Aorta (tissue), 5 donors: ENCODE data around the gene ST6GAL1. TPM values are rescaled to one million over a fixed set of nuclear protein-coding genes. Genes with fewer than 3 reads are reported as not detected.
"Not testable (repeated sequence)": the region's sequence is repeated elsewhere in the genome, so short reads cannot be mapped to it uniquely, and the experiment has no call there.

Source experiments
- ATAC-seq: fragments of 200-7000 bp; cut with Tn5 transposase; one replicate; pipeline ENCODE4 v1.9.1; 2022; ENCODE audit warnings: moderate library complexity; ENCODE audit not compliant: low FRiP score
- DNase-seq, 2 donors: peaks; one replicate each; pipeline ENCODE4 v3.0.0-alpha.2; 2020
- H3K27ac ChIP-seq, 2 donors: one replicate each; pipeline ENCODE4 v1.5.1; 2013; ENCODE audit warnings: low read length in 2 of 2, mild to moderate bottlenecking in 2 of 2, moderate library complexity in 2 of 2, control low read depth in 1 of 2, inconsistent platforms in 1 of 2, low read depth in 1 of 2
- H3K27me3 ChIP-seq, 2 donors: one replicate each; pipeline ENCODE4 v1.6.1; 2013; ENCODE audit warnings: control low read depth in 1 of 2, low read length in 1 of 2, mild to moderate bottlenecking in 1 of 2, moderate library complexity in 1 of 2; ENCODE audit not compliant: insufficient read depth in 2 of 2, control insufficient read depth in 1 of 2
- H3K36me3 ChIP-seq, 2 donors: one replicate each; pipeline ENCODE4 v1.6.1; 2013; ENCODE audit warnings: control low read depth in 1 of 2, low read length in 1 of 2, mild to moderate bottlenecking in 1 of 2; ENCODE audit not compliant: insufficient read depth in 2 of 2, control insufficient read depth in 1 of 2
- H3K4me1 ChIP-seq, 2 donors: one replicate each; pipeline ENCODE4 v1.6.1; 2013; ENCODE audit warnings: low read length in 2 of 2, control low read depth in 1 of 2, mild to moderate bottlenecking in 1 of 2, moderate library complexity in 1 of 2; ENCODE audit not compliant: insufficient read depth in 2 of 2, control insufficient read depth in 1 of 2
- H3K4me3 ChIP-seq, 2 donors: one replicate each; pipeline ENCODE4 v1.5.1; 2013; ENCODE audit warnings: low read length in 2 of 2, control low read depth in 1 of 2, mild to moderate bottlenecking in 1 of 2
- H3K9me3 ChIP-seq: one replicate; pipeline ENCODE4 v1.6.1; 2013; ENCODE audit warnings: mild to moderate bottlenecking, low read length; ENCODE audit not compliant: control insufficient read depth
- WGBS, 2 donors: extraction: QIAGEN DNeasy Blood & Tissue Kit; methylation state at CpG; one replicate each; pipeline ENCODE4 v1.1.7; 2013; 5-methylcytosine and 5-hydroxymethylcytosine counted together
- intact Hi-C, 2 donors: fragments of 100-400 bp; cut with DNase I; formaldehyde crosslinking; loops; one replicate each; pipeline versions ENCODE4 v1.14.2 to v1.15.0; 2022
- polyA plus RNA-seq, 2 donors: library from polyadenylated mRNA; stranded (reverse); fragments of 200-250 nt; gene quantifications; one replicate each; pipeline ENCODE4 v1.2.3, GENCODE V29; 2013
- total RNA-seq, 2 donors: library from RNA; stranded (reverse); fragmentation: NEBNext Ultra II Directional; extraction: Animal tissue kit (Norgen Biotek cat#: 25700); gene quantifications; one replicate each; pipeline ENCODE4 v1.2.1, GENCODE V29; 2021
- donor health status: healthy with polysubstance abuse.
- donor health status: Bipolar disorder and iron deficiency.
- donor health status: DM: no; HTN: no; CAD: no.
- donor health status: DM: no; HTN: no; CAD: no.
- donor health status: DM: yes; HTN: yes; CAD: no.

The ST6GAL1 gene
- total and polyA plus RNA-seq, 4 donors, result 11.8 to 140 (median 50.4) TPM

- H3K36me3 ChIP-seq, intact Hi-C loops, H3K27me3 ChIP-seq, H3K4me1 ChIP-seq, DNase-seq, H3K4me3 ChIP-seq, H3K27ac ChIP-seq, ATAC-seq, H3K9me3 ChIP-seq: not testable (repeated sequence)
- 80 to 82% methylated on average over 3 of the region's 3 CpGs for whole genome bisulfite sequencing, 2 donors
Measured at GRCh38 chr3:187010382-187010781, 80.1 kb downstream of the ST6GAL1 start.

- Histone ChIP-seq H3K36me3 (no peaks in the 10 kb centered on the region), H3K27me3 (no peaks in the 10 kb centered on the region), H3K9me3 (no peaks in the 10 kb centered on the region), H3K27ac (no peak overlapping the region), H3K4me1 (peaks cover 0 to 5% of the 10 kb centered on the region in 2 donors), H3K4me3 (no peak overlapping the region)
- intact Hi-C loops, result no loop called here
- ATAC-seq (no peak), DNase-seq (no peak)
- 92 to 94% methylated on average over 7 of the region's 7 CpGs for WGBS, 2 donors
Measured at GRCh38 chr3:187011915-187012314, 81.6 kb downstream of the ST6GAL1 start.

- peak overlapping the region in 1 of 2 donors; percentile 68 for H3K27ac ChIP-seq
- peak; percentile 59 for ATAC-seq
Measured at GRCh38 chr3:187012609-187013051, 82.3 kb downstream of the ST6GAL1 start.

GRCh38 chr3:187013159-187013716 lies 82.9 kb downstream of the ST6GAL1 start:
- no peak overlapping the region for H3K4me3 ChIP-seq

More at GRCh38 chr3:187012609-187013051, 82.3 kb downstream of the ST6GAL1 start:
- Histone ChIP-seq H3K4me1 (peaks cover 0 to 5% of the 10 kb centered on the region in 2 donors), H3K36me3 (no peaks in the 10 kb centered on the region), H3K27me3 (no peaks in the 10 kb centered on the region), H3K4me3 (no peak overlapping the region), H3K9me3 (no peaks in the 10 kb centered on the region)
- 14 to 15% methylated on average over 7 of the region's 7 CpGs for WGBS, 2 donors
- peak in 1 of 2 donors; percentile 70 for DNase-seq
- intact Hi-C loops, result no loop called here

GRCh38 chr3:187014417-187014864 lies 84.1 kb downstream of the ST6GAL1 start:
- 11 to 27% methylated on average over 2 of the region's 2 CpGs for WGBS, 2 donors
- intact Hi-C loops, result no loop called here
- H3K36me3 ChIP-seq, result no peaks in the 10 kb centered on the region
- H3K4me1 ChIP-seq, result peaks cover 0 to 5% of the 10 kb centered on the region in 2 donors
- H3K9me3 ChIP-seq, result no peaks in the 10 kb centered on the region
- peak; percentile 37 for ATAC-seq
- H3K27me3 ChIP-seq, result no peaks in the 10 kb centered on the region
- no peak for DNase-seq
- H3K4me3 ChIP-seq, result no peak overlapping the region
- no peak overlapping the region for H3K27ac ChIP-seq

More at GRCh38 chr3:187013159-187013716, 82.9 kb downstream of the ST6GAL1 start:
- 85 to 91% methylated on average over 4 of the region's 4 CpGs for WGBS, 2 donors
- no peaks in the 10 kb centered on the region for H3K36me3 ChIP-seq
- intact Hi-C loops, result no loop called here
- ATAC-seq (no peak), DNase-seq (no peak)
- no peaks in the 10 kb centered on the region for H3K27me3 ChIP-seq
- peaks cover 0 to 5% of the 10 kb centered on the region in 2 donors for H3K4me1 ChIP-seq
- no peaks in the 10 kb centered on the region for H3K9me3 ChIP-seq
- no peak overlapping the region for H3K27ac ChIP-seq

DNA sequence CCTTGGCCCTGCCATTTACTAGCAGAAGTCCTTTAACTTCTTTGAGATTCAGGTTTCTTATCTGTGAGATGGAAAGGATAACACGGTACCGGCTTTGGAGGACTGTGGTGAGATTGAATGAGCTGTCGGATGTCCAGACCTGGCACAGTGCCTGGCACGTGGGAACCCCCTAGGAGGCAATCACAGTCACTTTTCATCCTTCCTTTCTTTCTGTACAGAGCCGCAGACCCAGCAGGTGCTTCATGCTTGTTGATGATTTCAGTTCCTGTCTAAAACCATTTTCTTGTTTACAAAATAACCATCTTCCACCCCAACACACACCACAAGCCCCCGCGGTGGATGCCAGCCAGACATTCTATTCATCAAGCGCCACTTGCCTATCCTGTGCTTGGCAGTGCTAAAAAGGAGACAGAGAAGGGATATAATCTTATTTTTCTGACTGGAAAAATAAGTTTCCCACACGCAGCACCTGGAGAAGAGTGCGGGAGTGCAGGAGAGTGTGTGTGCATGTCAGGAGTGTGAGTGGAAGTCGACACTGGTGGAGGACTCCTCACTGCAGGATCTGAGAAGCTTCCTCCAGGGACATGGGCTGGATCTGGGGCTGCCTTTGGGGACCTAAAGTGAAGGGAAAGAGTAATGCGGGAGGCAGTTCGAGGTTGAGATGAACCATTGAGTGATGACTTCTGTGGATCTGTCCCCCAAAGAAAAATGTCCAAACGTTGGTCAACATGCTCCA lies 85.7 kb downstream of the ST6GAL1 start:
- Histone ChIP-seq H3K27ac (no peak overlapping the region), H3K4me3 (no peak overlapping the region), H3K27me3 (no peaks in the 10 kb centered on the region), H3K4me1 (peaks cover 0 to 5% of the 10 kb centered on the region in 2 donors), H3K9me3 (no peaks in the 10 kb centered on the region), H3K36me3 (no peaks in the 10 kb centered on the region)
- intact Hi-C loops, result no loop called here
- 89% methylated on average over 14 of the region's 14 CpGs for WGBS, 2 donors
- DNase-seq (no peak), ATAC-seq (no peak)

DNA sequence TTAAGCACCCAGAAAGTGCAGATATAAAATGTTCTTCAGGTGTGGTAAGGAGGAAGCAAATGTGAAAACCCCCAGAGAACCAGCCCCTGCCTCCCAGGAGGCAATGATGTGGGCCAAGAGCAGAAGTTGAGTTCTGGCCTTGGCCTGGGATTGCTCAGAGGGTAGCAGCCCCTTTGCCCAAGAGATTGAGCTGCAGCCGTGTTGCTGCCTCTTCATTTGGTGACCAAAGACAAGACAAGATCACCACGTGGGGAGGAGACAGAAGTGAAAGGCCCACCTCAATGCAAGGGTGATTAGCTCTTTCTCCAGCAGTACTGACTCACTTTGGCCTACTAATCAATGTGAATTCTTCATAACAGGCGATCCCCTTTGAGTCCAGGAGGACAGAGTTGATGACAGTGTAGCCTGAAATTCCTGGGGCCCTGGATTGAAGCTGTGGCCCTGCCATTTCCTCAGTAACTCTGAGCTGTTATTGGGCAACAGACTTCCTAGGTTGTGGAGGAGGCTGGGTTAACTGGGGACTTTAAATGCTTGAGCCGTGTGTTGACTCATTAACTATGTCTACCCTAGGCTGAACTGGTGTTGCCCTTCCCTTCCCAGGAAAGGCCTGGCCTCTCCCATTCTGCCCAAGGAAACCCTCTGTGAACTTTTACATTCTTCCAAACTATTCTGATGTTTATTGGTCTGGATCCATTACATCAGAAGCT lies 86.5 kb downstream of the ST6GAL1 start:
- Histone ChIP-seq H3K27ac (no peak overlapping the region), H3K4me3 (no peak overlapping the region), H3K27me3 (no peaks in the 10 kb centered on the region), H3K9me3 (no peaks in the 10 kb centered on the region), H3K36me3 (no peaks in the 10 kb centered on the region), H3K4me1 (peaks cover 0 to 5% of the 10 kb centered on the region in 2 donors)
- ATAC-seq, result no peak
- intact Hi-C loops, result no loop called here
- 83 to 85% methylated on average over 4 of the region's 4 CpGs for WGBS, 2 donors
- no peak for DNase-seq

DNA sequence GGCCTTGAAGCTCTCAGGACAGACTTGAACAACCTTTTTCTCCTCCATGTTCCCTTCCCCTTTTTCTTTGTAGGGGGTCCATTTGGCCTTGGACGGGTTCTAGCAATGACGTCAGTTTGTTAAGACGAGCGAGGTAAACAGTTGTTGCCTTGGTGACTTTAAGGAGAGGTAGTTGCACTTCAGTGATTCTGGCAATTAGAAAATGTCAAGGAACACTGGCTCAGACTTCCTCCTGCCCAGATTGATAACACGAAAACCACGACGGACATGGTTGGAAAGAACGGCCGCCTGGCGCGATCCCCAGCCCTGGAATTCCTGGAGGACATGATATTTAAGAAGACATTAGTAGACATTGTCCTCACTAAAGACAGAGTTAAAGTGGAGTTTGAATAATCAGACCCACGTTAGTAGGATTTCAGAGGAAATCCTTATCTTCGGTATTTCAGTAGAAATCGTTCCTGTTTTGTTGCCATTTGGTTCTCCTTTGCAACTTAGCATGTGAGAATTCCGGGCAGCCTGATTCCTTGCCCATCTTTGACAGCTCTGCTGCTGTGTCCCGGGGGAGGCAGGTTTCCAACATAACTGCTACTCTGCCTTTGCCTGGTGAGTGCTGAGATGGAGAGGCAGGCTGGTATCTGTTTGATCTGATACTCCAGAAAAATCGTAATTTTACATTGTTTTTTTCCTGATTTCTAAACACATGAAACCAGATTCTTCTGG lies 87.3 kb downstream of the ST6GAL1 start:
- DNase-seq (no peak), ATAC-seq (no peak)
- Histone ChIP-seq H3K27ac (no peak overlapping the region), H3K36me3 (no peaks in the 10 kb centered on the region), H3K4me3 (no peak overlapping the region), H3K4me1 (peaks cover 0 to 5% of the 10 kb centered on the region in 2 donors), H3K27me3 (no peaks in the 10 kb centered on the region), H3K9me3 (no peaks in the 10 kb centered on the region)
- 67 to 79% methylated on average over 17 of the region's 17 CpGs for WGBS, 2 donors
- intact Hi-C loops, result no loop called here
